ENCODE data around the gene RAB11FIP3. TPM values are rescaled to one million over a fixed set of nuclear protein-coding genes. Genes with fewer than 3 reads are reported as not detected.

The RAB11FIP3 gene
- total RNA-seq, 1 experiment from 2014 or later = 38.4 TPM

- H3K4me3 ChIP-seq = peak within 1 kb of the TSS; percentile 90
These were observed 101.8 kb downstream of the RAB11FIP3 start, which contains the start of gene CAPN15 for GRCh38 chr16:527015-527903. Gene CAPN15, plus strand, starts transcription at chr16:527712. Its CDS starts 19,127 bp downstream, at chr16:546839.

GRCh38 chr16:528111-529011 is 102.9 kb downstream of the RAB11FIP3 start:
- ChIA-PET POLR2A (ENCODE audit: unreplicated experiment) (interaction anchor here (0.5 kb wide), 1 partner anchor 380 kb away, joined by 5 read pairs; no protein-coding TSS in a partner anchor), CTCF (no interaction called here)
- peaks cover 68% of the 10 kb centered on the region for H4K20me1 ChIP-seq (ENCODE audit: insufficient read depth)
- peak overlapping the region; percentile 90 for H3K4me3 ChIP-seq
- intact Hi-C loops (cut with micrococcal nuclease; ENCODE audit: unreplicated experiment) = loop anchor here (5.0 kb wide), 2 partner anchors 101 to 154 kb away; partner anchors contain the start of genes JMJD8, RAB11FIP3 and STUB1
- BruUV-seq (replicated peaks) = TSS peak; percentile 64
- TF ChIP-seq CTCF (conservative IDR thresholded peaks at IDR 0.05) = no peak
- TF ChIP-seq EZH2 (IDR thresholded peaks at IDR 0.05; ENCODE audit: low read depth) = no peak
- no peaks in the 10 kb centered on the region for H3K27me3 ChIP-seq (ENCODE audit: insufficient read depth, low read depth)
- H3K79me2 ChIP-seq (ENCODE audit: low read depth) = peaks cover 81% of the 10 kb centered on the region
- peaks cover 32% of the 10 kb centered on the region for H3K4me1 ChIP-seq (replicated peaks; ENCODE audit: insufficient read depth)
- H3K36me3 ChIP-seq (ENCODE audit: low read depth) = no peaks in the 10 kb centered on the region
- peaks cover 47% of the 10 kb centered on the region for H3F3A ChIP-seq (ENCODE audit: insufficient read depth, low read depth)
- peak overlapping the region; percentile 76 for H3K27ac ChIP-seq
- H2AFZ ChIP-seq = no peak overlapping the region
- DNase-seq = peak; percentile 72 to 73
- H3K4me2 ChIP-seq = peak overlapping the region; percentile 94
- no peaks in the 10 kb centered on the region for H3K9me3 ChIP-seq (ENCODE audit: insufficient read depth, low read depth)
- H3K9me2 ChIP-seq (ENCODE audit: insufficient read depth) = no peaks in the 10 kb centered on the region

More at GRCh38 chr16:527015-527903, 101.8 kb downstream of the RAB11FIP3 start, which contains the start of gene CAPN15:
- POLR2A ChIA-PET (ENCODE audit: unreplicated experiment) = interaction anchor here (0.5 to 1.1 kb wide), 12 partner anchors 43 to 379 kb away, joined by 3 to 23 read pairs (median 5); partner anchors contain the start of genes METTL26 and PIGQ
- no TSS peak for BruUV-seq (replicated peaks)
- H3K9me2 ChIP-seq (ENCODE audit: insufficient read depth) = no peaks in the 10 kb centered on the region
- peak within 1 kb of the TSS; percentile 78 for H3K27ac ChIP-seq
- peak within 1 kb of the TSS; percentile 100 for H3K4me2 ChIP-seq
- DNase-seq = peak; percentile 73 to 91
- peaks cover 32% of the 10 kb centered on the region for H3K4me1 ChIP-seq (replicated peaks; ENCODE audit: insufficient read depth)
- no peaks in the 10 kb centered on the region for H3K27me3 ChIP-seq (ENCODE audit: insufficient read depth, low read depth)
- no peak; the same call in 1 of the 2 replicates for TF ChIP-seq CTCF (conservative IDR thresholded peaks at IDR 0.05)
- TF ChIP-seq EZH2 (IDR thresholded peaks at IDR 0.05; ENCODE audit: low read depth) = no peak
- CTCF ChIA-PET = interaction anchor here (0.6 kb wide), 1 partner anchor 201 kb away, joined by 3 read pairs; no protein-coding TSS in a partner anchor
- no peaks in the 10 kb centered on the region for H3K36me3 ChIP-seq (ENCODE audit: low read depth)
- H3K79me2 ChIP-seq (ENCODE audit: low read depth) = peaks cover 70% of the 10 kb centered on the region
- peak within 1 kb of the TSS; percentile 75; the same call in 1 of the 2 replicates for H2AFZ ChIP-seq
- peaks cover 63% of the 10 kb centered on the region for H4K20me1 ChIP-seq (ENCODE audit: insufficient read depth)
- H3K9me3 ChIP-seq (ENCODE audit: insufficient read depth, low read depth) = no peaks in the 10 kb centered on the region
- intact Hi-C loops (cut with micrococcal nuclease; ENCODE audit: unreplicated experiment) = loop anchor here (2.0 to 5.0 kb wide), 3 partner anchors 100 to 155 kb away; partner anchors contain the start of genes JMJD8, RAB11FIP3, STUB1 and WDR90
- peaks cover 41% of the 10 kb centered on the region for H3F3A ChIP-seq (ENCODE audit: insufficient read depth, low read depth)

Measured in PC-9 (cell line).